NB4 (cell line): ENCODE results near the gene ABLIM1.

Experiments used
- DNase-seq: peaks from one replicate; pipeline ENCODE4 v3.0.0; 2010; ENCODE audit warnings: low read depth
- H3K4me3 ChIP-seq: one replicate; pipeline ENCODE4 v1.5.1; 2011; ENCODE audit warnings: mild to moderate bottlenecking, low read depth, low read length, moderate library complexity
- MYC ChIP-seq: IDR thresholded peaks from 2 replicates; pipeline ENCODE4 v1.6.1; 2011; ENCODE audit warnings: low read depth, low read length
- POLR2A ChIP-seq: IDR thresholded peaks from 2 replicates; pipeline ENCODE4 v1.6.1; 2011; ENCODE audit warnings: mild to moderate bottlenecking; ENCODE audit not compliant: insufficient read length; ENCODE audit errors: extremely low read depth
- TF ChIP-seq, protein P1 (sequence below): IDR thresholded peaks from 2 replicates; pipeline ENCODE4 v1.6.1; 2011; ENCODE audit warnings: low read depth, low read length
- TF ChIP-seq, protein P2 (sequence below): IDR thresholded peaks from one replicate; pipeline ENCODE4 v1.5.1; 2012; ENCODE audit warnings: low read depth, low read length

Gene ABLIM1

DNA sequence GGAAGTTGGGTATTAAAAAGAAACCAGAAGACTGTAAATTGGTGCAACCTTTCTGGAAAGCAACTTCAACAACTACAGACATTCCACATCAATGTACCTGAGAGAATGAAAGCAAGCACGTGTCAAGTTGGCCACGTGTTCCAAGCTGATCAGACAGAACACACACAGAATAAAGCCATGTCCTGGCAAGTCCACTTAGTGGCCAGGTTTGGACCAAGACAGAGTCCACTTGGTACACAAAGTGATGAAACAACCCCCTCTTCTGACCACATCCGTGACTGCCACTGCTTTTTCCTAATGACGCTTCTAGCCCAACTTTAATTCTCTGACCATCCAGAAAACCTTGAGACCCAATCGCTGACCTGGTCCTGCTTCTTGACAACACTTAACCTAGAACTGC is 109.4 kb downstream of the ABLIM1 start:
- DNase-seq = peak; percentile 35
- TF ChIP-seq, protein P1, sequence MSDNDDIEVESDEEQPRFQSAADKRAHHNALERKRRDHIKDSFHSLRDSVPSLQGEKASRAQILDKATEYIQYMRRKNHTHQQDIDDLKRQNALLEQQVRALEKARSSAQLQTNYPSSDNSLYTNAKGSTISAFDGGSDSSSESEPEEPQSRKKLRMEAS = 0 out of 2 replicates have a peak, but pooled peaks have one; percentile 2
- TF ChIP-seq, protein P2, sequence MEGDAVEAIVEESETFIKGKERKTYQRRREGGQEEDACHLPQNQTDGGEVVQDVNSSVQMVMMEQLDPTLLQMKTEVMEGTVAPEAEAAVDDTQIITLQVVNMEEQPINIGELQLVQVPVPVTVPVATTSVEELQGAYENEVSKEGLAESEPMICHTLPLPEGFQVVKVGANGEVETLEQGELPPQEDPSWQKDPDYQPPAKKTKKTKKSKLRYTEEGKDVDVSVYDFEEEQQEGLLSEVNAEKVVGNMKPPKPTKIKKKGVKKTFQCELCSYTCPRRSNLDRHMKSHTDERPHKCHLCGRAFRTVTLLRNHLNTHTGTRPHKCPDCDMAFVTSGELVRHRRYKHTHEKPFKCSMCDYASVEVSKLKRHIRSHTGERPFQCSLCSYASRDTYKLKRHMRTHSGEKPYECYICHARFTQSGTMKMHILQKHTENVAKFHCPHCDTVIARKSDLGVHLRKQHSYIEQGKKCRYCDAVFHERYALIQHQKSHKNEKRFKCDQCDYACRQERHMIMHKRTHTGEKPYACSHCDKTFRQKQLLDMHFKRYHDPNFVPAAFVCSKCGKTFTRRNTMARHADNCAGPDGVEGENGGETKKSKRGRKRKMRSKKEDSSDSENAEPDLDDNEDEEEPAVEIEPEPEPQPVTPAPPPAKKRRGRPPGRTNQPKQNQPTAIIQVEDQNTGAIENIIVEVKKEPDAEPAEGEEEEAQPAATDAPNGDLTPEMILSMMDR = peak; percentile 10
- TF ChIP-seq POLR2A (no peak), MYC (no peak)
- no peak overlapping the region for H3K4me3 ChIP-seq

DNA sequence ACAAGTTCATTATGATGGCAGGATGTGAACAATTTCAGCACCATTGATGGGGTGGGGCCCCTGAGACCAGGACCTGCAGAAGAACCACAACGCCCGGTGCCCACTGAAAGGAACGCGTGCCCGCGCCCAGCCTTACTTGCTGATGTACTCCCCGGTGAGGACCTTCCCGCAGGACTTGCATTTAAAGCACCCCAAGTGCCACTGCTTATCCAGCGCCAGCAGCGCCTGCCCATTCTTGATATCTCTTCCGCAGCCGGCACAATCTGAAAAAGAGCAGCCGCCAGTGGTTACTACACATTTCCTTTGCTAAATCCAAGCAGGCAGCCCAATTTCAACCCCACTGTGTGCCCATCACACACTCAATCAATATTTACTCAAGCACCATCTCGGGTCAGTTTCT is 110.6 kb downstream of the ABLIM1 start:
- TF ChIP-seq MYC = no peak
- TF ChIP-seq, protein P2 = no peak
- TF ChIP-seq, protein P1 = no peak
- TF ChIP-seq POLR2A = no peak
- H3K4me3 ChIP-seq = no peak overlapping the region
- DNase-seq = no peak

DNA sequence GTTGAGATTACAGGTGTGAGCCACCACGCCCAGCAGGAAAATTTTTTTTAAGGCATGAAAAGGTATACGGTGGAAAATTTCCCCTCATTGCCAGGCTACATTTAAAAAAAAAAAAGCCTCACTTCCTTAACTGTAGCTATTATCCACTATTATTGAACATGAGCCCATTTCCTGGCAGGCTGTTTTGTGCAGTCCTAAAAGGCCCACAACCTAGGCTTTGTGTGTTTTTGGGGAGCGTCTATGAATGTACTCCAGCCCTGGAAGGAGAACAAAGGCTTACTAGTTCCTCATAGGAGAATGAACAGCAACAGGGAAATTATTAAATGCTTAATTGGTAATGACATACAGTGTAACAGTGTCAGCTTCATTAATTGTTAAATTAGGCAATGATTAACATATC is 111.0 kb downstream of the ABLIM1 start:
- TF ChIP-seq, protein P2 = no peak
- TF ChIP-seq, protein P1 = no peak
- no peak for TF ChIP-seq MYC
- TF ChIP-seq POLR2A = no peak
- H3K4me3 ChIP-seq = no peak overlapping the region
- DNase-seq = no peak

DNA sequence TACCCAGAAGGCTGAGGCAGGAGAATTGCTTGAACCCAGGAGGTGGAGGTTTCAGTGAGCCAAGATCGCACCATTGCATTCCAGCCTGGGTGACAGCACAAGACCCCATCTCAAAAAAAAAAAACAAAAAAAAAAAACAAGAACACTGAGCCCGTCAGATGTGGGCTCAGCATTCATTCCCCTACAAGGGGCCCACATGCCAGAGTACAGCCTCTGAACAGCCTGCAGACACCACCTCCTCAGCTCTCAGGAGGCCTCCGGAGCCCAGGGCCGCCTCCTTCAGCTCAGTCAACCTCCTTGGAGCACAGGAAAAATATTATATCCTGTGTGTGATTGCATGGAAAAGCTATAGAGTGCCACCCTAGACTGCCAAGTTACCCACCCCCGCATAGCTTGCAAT is 112.3 kb downstream of the ABLIM1 start:
- DNase-seq = no peak
- H3K4me3 ChIP-seq = no peak overlapping the region
- TF ChIP-seq, protein P1 = no peak
- TF ChIP-seq POLR2A = no peak

DNA sequence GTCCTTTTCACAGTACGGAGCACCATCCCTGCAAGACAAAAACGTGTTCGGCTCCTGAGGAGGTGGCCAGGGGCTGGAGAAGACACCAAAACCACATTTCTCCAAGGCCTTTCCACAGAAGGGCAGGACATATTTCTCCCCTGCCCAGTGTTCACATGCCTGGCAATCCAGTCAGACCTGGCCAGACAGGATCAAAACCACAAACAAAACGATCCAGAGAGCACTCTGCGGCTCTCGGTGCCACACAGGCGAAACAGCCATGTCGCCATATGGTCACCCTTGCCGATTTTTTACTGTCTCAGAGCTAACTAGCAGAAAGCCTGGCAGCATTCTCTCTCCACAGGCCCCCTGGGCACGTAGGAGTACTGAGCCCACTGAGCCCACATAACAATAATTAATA is 113.0 kb downstream of the ABLIM1 start:
- no peak for DNase-seq
- TF ChIP-seq POLR2A = no peak
- TF ChIP-seq MYC = no peak
- TF ChIP-seq, protein P2 = no peak
- TF ChIP-seq, protein P1 = no peak
- H3K4me3 ChIP-seq = no peak overlapping the region

DNA sequence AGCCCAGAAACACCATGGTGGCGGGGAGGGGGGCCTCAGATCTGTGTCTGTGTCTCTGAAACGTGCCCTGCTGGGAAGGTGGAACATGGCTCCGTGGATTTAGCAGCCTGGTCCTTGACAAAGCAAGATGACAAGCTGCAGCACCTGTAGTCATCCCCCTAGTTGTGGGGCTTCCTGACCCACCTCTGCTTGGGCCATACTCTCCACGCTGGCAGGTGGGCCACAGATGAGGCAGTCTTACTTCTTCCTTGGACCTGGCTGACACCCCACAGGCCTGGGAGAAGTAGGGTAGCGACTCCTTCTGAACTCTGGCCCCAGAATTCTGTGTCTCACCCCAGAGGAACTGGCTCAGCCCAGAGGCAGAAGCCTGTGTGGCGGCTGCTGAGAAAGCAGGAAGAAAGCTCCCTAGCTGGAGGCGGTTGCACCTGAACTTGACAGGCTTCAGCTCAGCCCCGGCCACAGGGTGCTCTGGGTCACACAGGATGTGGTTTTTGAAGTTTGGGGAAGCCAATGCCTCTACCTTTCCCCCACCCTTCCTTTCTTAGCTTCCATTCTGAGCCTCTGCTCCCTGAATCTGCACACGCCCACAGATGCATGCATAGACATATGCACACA is 113.9 kb downstream of the ABLIM1 start:
- peak; percentile 88 for DNase-seq
- H3K4me3 ChIP-seq = no peak overlapping the region
- TF ChIP-seq, protein P2 = no peak
- TF ChIP-seq, protein P1 = no peak; the same call in 1 of the 2 replicates
- TF ChIP-seq MYC (no peak), POLR2A (no peak)
